ENCODE data around the gene CHMP5. TPM values are rescaled to one million over a fixed set of nuclear protein-coding genes. Genes with fewer than 3 reads are reported as not detected.

Gene CHMP5
- total RNA-seq, 1 experiment from 2014 or later = 47.6 TPM

GRCh38 chr9:33231623-33231942, 33.3 kb upstream of the CHMP5 start:
- Histone ChIP-seq H3K23ac (ENCODE audit: insufficient read length, low read depth, low read length) (no peak overlapping the region), H4K8ac (replicated peaks; ENCODE audit: insufficient read length, low read depth, low read length) (no peak overlapping the region), H3K79me1 (ENCODE audit: insufficient read depth, low read depth, low read length, poor library complexity, severe bottlenecking) (no peaks in the 10 kb centered on the region), H2BK120ac (ENCODE audit: low read depth, low read length, poor library complexity, severe bottlenecking) (no peak overlapping the region), H3K79me2 (ENCODE audit: insufficient read depth, low read length) (no peaks in the 10 kb centered on the region), H3K23me2 (ENCODE audit: insufficient read length, low read depth, low read length, poor library complexity, severe bottlenecking) (no peaks in the 10 kb centered on the region), H3K4ac (ENCODE audit: low read depth, low read length) (no peak overlapping the region), H3K9me3 (ENCODE audit: control insufficient read depth, low read depth, low read length) (no peaks in the 10 kb centered on the region), H3K4me2 (ENCODE audit: insufficient read depth, insufficient read length, low read length) (no peak overlapping the region), H3K18ac (ENCODE audit: insufficient read length, low read depth, low read length) (no peak overlapping the region), H2BK15ac (ENCODE audit: low read depth, low read length) (no peak overlapping the region), H3K9ac (ENCODE audit: extremely low read depth, insufficient read length, low read length) (no peak overlapping the region), H3K56ac (ENCODE audit: insufficient read length, low read depth, low read length) (no peak overlapping the region), H3K27me3 (ENCODE audit: insufficient read depth, low read length) (no peaks in the 10 kb centered on the region), H2AFZ (ENCODE audit: low read length) (no peak overlapping the region), H4K91ac (ENCODE audit: insufficient read length, low read depth, low read length) (no peak overlapping the region), H2BK12ac (ENCODE audit: insufficient read length, low read depth, low read length) (no peak overlapping the region), H3T11ph (ENCODE audit: low read length) (no peak overlapping the region), H3K27ac (ENCODE audit: insufficient read length, low read depth, low read length) (no peak overlapping the region), H3K4me1 (ENCODE audit: insufficient read depth, low read length) (no peaks in the 10 kb centered on the region), H2BK20ac (ENCODE audit: low read depth, low read length, poor library complexity, severe bottlenecking) (no peak overlapping the region), H4K5ac (ENCODE audit: insufficient read length, low read depth, low read length) (no peak overlapping the region), H3K14ac (ENCODE audit: insufficient read depth, low read length) (no peak overlapping the region), H2BK5ac (ENCODE audit: insufficient read length, low read length) (no peak overlapping the region), H2AK5ac (ENCODE audit: insufficient read length, low read length) (no peak overlapping the region), H4K20me1 (ENCODE audit: control insufficient read depth, insufficient read depth, insufficient read length) (no peaks in the 10 kb centered on the region)
- DNase-seq = no peak
- Mint-ChIP-seq H3K4me3 (no peak overlapping the region; a peak in 1 of 5 replicates), H3K27ac (no peak overlapping the region), H3K4me1 (peaks cover 0 to 8% of the 10 kb centered on the region in 2 experiments; a peak in 2 of 4 replicates), H3K36me3 (ENCODE audit: insufficient read depth in 1 of 3, low read depth in 3 of 3) (no peaks in the 10 kb centered on the region), H3K9me3 (peaks cover 0 to 2% of the 10 kb centered on the region in 2 experiments; a peak in 1 of 5 replicates), H3K27me3 (ENCODE audit: low read depth) (peaks cover 22% of the 10 kb centered on the region)
- whole genome bisulfite sequencing (ENCODE audit: extremely low coverage, insufficient read length, low lambda C conversion rate) = no CpG with 5 or more reads among the region's 2 CpGs
- TF ChIP-seq CTCF (conservative IDR thresholded peaks at IDR 0.05) = no peak

All from H9 (cell line).